Ishikawa (cell line): Measurements from ENCODE around the gene CCDC141.

Experiments
- CEBPB ChIP-seq: IDR thresholded peaks from 2 replicates; pipeline ENCODE4 v1.6.1; 2012
- CREB1 ChIP-seq: IDR thresholded peaks from 2 replicates; pipeline ENCODE4 v1.6.1; 2012; ENCODE audit warnings: low read depth
- EP300 ChIP-seq: IDR thresholded peaks from 2 replicates; pipeline ENCODE4 v1.6.1; 2012; ENCODE audit warnings: borderline replicate concordance
- NFIC ChIP-seq: IDR thresholded peaks from 2 replicates; pipeline ENCODE4 v1.6.1; 2012
- RAD21 ChIP-seq: IDR thresholded peaks from 2 replicates; pipeline ENCODE4 v1.6.1; 2012; ENCODE audit warnings: low read depth
- TAF1 ChIP-seq: IDR thresholded peaks from 2 replicates; pipeline ENCODE4 v1.6.1; 2012; ENCODE audit warnings: low read depth, mild to moderate bottlenecking
- TCF12 ChIP-seq: IDR thresholded peaks from 2 replicates; pipeline ENCODE4 v1.6.1; 2012; ENCODE audit warnings: low read depth
- TEAD4 ChIP-seq: IDR thresholded peaks from 2 replicates; pipeline ENCODE4 v1.6.1; 2012
- YY1 ChIP-seq: IDR thresholded peaks from 2 replicates; pipeline ENCODE4 v1.6.1; 2012; ENCODE audit warnings: low read depth
- TF ChIP-seq, protein P1 (sequence below): IDR thresholded peaks from 2 replicates; pipeline ENCODE4 v1.6.1; 2012
- TF ChIP-seq, protein P2 (sequence below): IDR thresholded peaks from 2 replicates; pipeline ENCODE4 v1.6.1; 2012; ENCODE audit warnings: low read depth, mild to moderate bottlenecking

DNA sequence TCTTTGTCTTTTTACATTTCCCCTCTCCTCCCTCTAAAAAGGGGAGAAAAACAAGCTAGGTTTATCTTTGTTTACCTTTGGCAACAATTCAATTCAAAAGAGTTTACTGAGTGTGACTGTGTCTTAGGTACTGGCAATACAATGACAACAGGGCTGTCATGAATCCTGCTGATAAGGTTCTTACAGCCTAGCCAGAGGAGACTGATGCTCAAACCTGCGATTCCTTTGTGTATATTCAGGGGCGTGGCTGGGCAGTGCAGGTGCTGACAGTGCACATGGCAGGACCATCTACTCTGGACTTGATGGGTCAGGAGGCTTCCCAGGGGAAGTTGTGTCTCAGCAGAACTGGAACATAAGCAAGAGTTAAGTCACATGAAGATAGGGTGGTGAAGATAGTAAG, 219.5 kb downstream of the CCDC141 start:
- TF ChIP-seq TAF1 (no peak), EP300 (no peak), RAD21 (no peak), CREB1 (no peak), YY1 (no peak), NFIC (no peak), CEBPB (no peak), TCF12 (no peak), TEAD4 (no peak)
- TF ChIP-seq, protein P1, sequence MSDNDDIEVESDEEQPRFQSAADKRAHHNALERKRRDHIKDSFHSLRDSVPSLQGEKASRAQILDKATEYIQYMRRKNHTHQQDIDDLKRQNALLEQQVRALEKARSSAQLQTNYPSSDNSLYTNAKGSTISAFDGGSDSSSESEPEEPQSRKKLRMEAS, result no peak
- TF ChIP-seq, protein P2, sequence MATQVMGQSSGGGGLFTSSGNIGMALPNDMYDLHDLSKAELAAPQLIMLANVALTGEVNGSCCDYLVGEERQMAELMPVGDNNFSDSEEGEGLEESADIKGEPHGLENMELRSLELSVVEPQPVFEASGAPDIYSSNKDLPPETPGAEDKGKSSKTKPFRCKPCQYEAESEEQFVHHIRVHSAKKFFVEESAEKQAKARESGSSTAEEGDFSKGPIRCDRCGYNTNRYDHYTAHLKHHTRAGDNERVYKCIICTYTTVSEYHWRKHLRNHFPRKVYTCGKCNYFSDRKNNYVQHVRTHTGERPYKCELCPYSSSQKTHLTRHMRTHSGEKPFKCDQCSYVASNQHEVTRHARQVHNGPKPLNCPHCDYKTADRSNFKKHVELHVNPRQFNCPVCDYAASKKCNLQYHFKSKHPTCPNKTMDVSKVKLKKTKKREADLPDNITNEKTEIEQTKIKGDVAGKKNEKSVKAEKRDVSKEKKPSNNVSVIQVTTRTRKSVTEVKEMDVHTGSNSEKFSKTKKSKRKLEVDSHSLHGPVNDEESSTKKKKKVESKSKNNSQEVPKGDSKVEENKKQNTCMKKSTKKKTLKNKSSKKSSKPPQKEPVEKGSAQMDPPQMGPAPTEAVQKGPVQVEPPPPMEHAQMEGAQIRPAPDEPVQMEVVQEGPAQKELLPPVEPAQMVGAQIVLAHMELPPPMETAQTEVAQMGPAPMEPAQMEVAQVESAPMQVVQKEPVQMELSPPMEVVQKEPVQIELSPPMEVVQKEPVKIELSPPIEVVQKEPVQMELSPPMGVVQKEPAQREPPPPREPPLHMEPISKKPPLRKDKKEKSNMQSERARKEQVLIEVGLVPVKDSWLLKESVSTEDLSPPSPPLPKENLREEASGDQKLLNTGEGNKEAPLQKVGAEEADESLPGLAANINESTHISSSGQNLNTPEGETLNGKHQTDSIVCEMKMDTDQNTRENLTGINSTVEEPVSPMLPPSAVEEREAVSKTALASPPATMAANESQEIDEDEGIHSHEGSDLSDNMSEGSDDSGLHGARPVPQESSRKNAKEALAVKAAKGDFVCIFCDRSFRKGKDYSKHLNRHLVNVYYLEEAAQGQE, result no peak
